Embryonic facial prominence (tissue), 1 donor: ENCODE results near the gene LDAH.
"Not testable (repeated sequence)": the region's sequence is repeated elsewhere in the genome, so short reads cannot be mapped to it uniquely, and the experiment has no call there.

ENCODE experiments used
- DNase-seq: peaks from one replicate; pipeline ENCODE4 v3.0.0-alpha.2; 2016; ENCODE audit errors: extremely low spot score

The LDAH gene

GRCh38 chr2:20723543-20723942 is 99.4 kb downstream of the LDAH start:
- DNase-seq = no peak

- no peak for DNase-seq
Observed at GRCh38 chr2:20722592-20723240, 100.2 kb downstream of the LDAH start.

- DNase-seq = no peak
Observed at GRCh38 chr2:20717641-20718040, 105.3 kb downstream of the LDAH start.

- DNase-seq = not testable (repeated sequence)
Observed at GRCh38 chr2:20716164-20716563, 106.7 kb downstream of the LDAH start.

GRCh38 chr2:20714412-20714811 is 108.5 kb downstream of the LDAH start:
- DNase-seq = not testable (repeated sequence)

GRCh38 chr2:20713585-20713984 is 109.3 kb downstream of the LDAH start:
- DNase-seq = not testable (repeated sequence)

GRCh38 chr2:20711641-20712040 is 111.3 kb downstream of the LDAH start:
- not testable (repeated sequence) for DNase-seq

GRCh38 chr2:20707601-20708000 is 115.3 kb downstream of the LDAH start:
- no peak for DNase-seq

- DNase-seq = no peak
Observed at GRCh38 chr2:20706786-20707185, 116.1 kb downstream of the LDAH start.

- no peak for DNase-seq
Observed at GRCh38 chr2:20706217-20706616, 116.7 kb downstream of the LDAH start.

- no peak for DNase-seq
Observed at GRCh38 chr2:20704886-20705285, 118.0 kb downstream of the LDAH start.

GRCh38 chr2:20702563-20702962 is 120.3 kb downstream of the LDAH start:
- DNase-seq = no peak

GRCh38 chr2:20698916-20699613 is 123.8 kb downstream of the LDAH start:
- no peak for DNase-seq

GRCh38 chr2:20697322-20697934 is 125.5 kb downstream of the LDAH start:
- DNase-seq = no peak

GRCh38 chr2:20696366-20696765 is 126.5 kb downstream of the LDAH start:
- DNase-seq = no peak

GRCh38 chr2:20693317-20693716 is 129.6 kb downstream of the LDAH start:
- no peak for DNase-seq

GRCh38 chr2:20692081-20692480 is 130.8 kb downstream of the LDAH start:
- DNase-seq = no peak

GRCh38 chr2:20691076-20691734 is 131.7 kb downstream of the LDAH start:
- no peak for DNase-seq

- DNase-seq = no peak
Observed at GRCh38 chr2:20689428-20690264, 133.3 kb downstream of the LDAH start.

- no peak for DNase-seq
Observed at GRCh38 chr2:20687260-20687832, 135.6 kb downstream of the LDAH start.

GRCh38 chr2:20684581-20685063 is 138.3 kb downstream of the LDAH start:
- DNase-seq = no peak
